SK-N-SH treated with all-trans-retinoic acid at 6 μM for 48 hours (cell line): ENCODE results near the gene BEND5.

Experiments
- ATAC-seq: fragments of 200-7000 bp; cut with Tn5 transposase; 3 replicates; pipeline ENCODE4 v1.9.1; 2020; ENCODE audit warnings: mild to moderate bottlenecking, moderate library complexity
- ARNTL ChIP-seq: fragments of 450-650 bp; formaldehyde crosslinking; IDR thresholded peaks from 2 replicates; pipeline ENCODE4 v1.5.0; 2020; ENCODE audit warnings: low read depth, mild to moderate bottlenecking, moderate library complexity, borderline replicate concordance
- BACH2 ChIP-seq: fragments of 250-450 bp; sonication (Bioruptor Pico); IDR thresholded peaks from 2 replicates; pipeline ENCODE4 v1.9.0; 2021; ENCODE audit warnings: mild to moderate bottlenecking, borderline replicate concordance
- CREB5 ChIP-seq: fragments of 250-450 bp; sonication (Bioruptor Pico); IDR thresholded peaks from 2 replicates; pipeline ENCODE4 v1.5.1; 2020; ENCODE audit warnings: low read depth, mild to moderate bottlenecking, moderate library complexity
- CSDC2 ChIP-seq: fragments of 250-450 bp; sonication (Bioruptor Pico); IDR thresholded peaks from 2 replicates; pipeline ENCODE4 v1.5.0; 2020; ENCODE audit warnings: mild to moderate bottlenecking, moderate library complexity
- CSRNP3 ChIP-seq: fragments of 250-450 bp; sonication (Bioruptor Pico); IDR thresholded peaks from 2 replicates; pipeline ENCODE4 v1.5.1; 2021; ENCODE audit warnings: mild to moderate bottlenecking, moderate library complexity
- ESRRG ChIP-seq: fragments of 250-450 bp; sonication (Bioruptor Pico); IDR thresholded peaks from 2 replicates; pipeline ENCODE4 v1.6.1; 2021; ENCODE audit warnings: mild to moderate bottlenecking
- GLIS3 ChIP-seq: fragments of 250-450 bp; sonication (Bioruptor Pico); IDR thresholded peaks from 2 replicates; pipeline ENCODE4 v1.5.0; 2020; ENCODE audit warnings: mild to moderate bottlenecking, moderate library complexity
- ISL1 ChIP-seq: fragments of 250-450 bp; sonication (Bioruptor Pico); IDR thresholded peaks from 2 replicates; pipeline ENCODE4 v2.1.2; 2022; ENCODE audit warnings: mild to moderate bottlenecking, moderate library complexity
- OSR1 ChIP-seq: fragments of 250-450 bp; sonication (Bioruptor Pico); IDR thresholded peaks from 2 replicates; pipeline ENCODE4 v1.8.0; 2022; ENCODE audit warnings: moderate library complexity, mild to moderate bottlenecking, inconsistent platforms
- PATZ1 ChIP-seq: fragments of 250-450 bp; sonication (Bioruptor Pico); IDR thresholded peaks from 2 replicates; pipeline ENCODE4 v1.8.0; 2020; ENCODE audit warnings: mild to moderate bottlenecking, moderate library complexity, borderline replicate concordance
- POU6F1 ChIP-seq: fragments of 250-450 bp; sonication (Bioruptor Pico); IDR thresholded peaks from 2 replicates; pipeline ENCODE4 v1.8.0; 2021; ENCODE audit warnings: low read depth, mild to moderate bottlenecking, moderate library complexity, borderline replicate concordance
- PPARA ChIP-seq: fragments of 250-450 bp; sonication (Bioruptor Pico); IDR thresholded peaks from 2 replicates; pipeline ENCODE4 v1.5.0; 2020; ENCODE audit warnings: mild to moderate bottlenecking, borderline replicate concordance
- RARB ChIP-seq: fragments of 250-450 bp; sonication (Bioruptor Pico); IDR thresholded peaks from 2 replicates; pipeline ENCODE4 v1.8.0; 2021; ENCODE audit warnings: mild to moderate bottlenecking, moderate library complexity
- SNAI2 ChIP-seq: fragments of 250-450 bp; sonication (Bioruptor Pico); IDR thresholded peaks from 2 replicates; pipeline ENCODE4 v1.5.0; 2020; ENCODE audit warnings: mild to moderate bottlenecking, moderate library complexity
- TCF4 ChIP-seq: fragments of 250-450 bp; sonication (Bioruptor Pico); IDR thresholded peaks from 2 replicates; pipeline ENCODE4 v1.8.0; 2021; ENCODE audit warnings: mild to moderate bottlenecking, moderate library complexity, borderline replicate concordance
- TOX ChIP-seq: fragments of 250-450 bp; sonication (Bioruptor Pico); IDR thresholded peaks from 2 replicates; pipeline ENCODE4 v1.8.0; 2021; ENCODE audit warnings: mild to moderate bottlenecking, moderate library complexity, borderline replicate concordance
- TSHZ2 ChIP-seq: fragments of 250-450 bp; sonication (Bioruptor Pico); IDR thresholded peaks from 2 replicates; pipeline ENCODE4 v1.5.0; 2020; ENCODE audit warnings: mild to moderate bottlenecking, moderate library complexity
- ZC3H10 ChIP-seq: fragments of 250-450 bp; sonication (Bioruptor Pico); IDR thresholded peaks from 2 replicates; pipeline ENCODE4 v1.5.1; 2021; ENCODE audit warnings: mild to moderate bottlenecking, moderate library complexity
- ZFP3 ChIP-seq: fragments of 250-450 bp; sonication (Bioruptor Pico); IDR thresholded peaks from 2 replicates; pipeline ENCODE4 v1.5.0; 2020; ENCODE audit warnings: mild to moderate bottlenecking, moderate library complexity
- ZFP30 ChIP-seq: fragments of 450-650 bp; formaldehyde crosslinking; IDR thresholded peaks from 2 replicates; pipeline ENCODE4 v1.5.0; 2022; ENCODE audit warnings: mild to moderate bottlenecking, moderate library complexity
- ZNF565 ChIP-seq: fragments of 450-650 bp; formaldehyde crosslinking; conservative IDR thresholded peaks from 2 replicates; pipeline ENCODE4 v1.5.0; 2020; ENCODE audit warnings: low read depth, mild to moderate bottlenecking, moderate library complexity
- ZNF70 ChIP-seq: fragments of 450-650 bp; formaldehyde crosslinking; IDR thresholded peaks from 2 replicates; pipeline ENCODE4 v1.5.0; 2020; ENCODE audit warnings: mild to moderate bottlenecking, moderate library complexity
- ZNF8 ChIP-seq: fragments of 450-650 bp; formaldehyde crosslinking; IDR thresholded peaks from 2 replicates; pipeline ENCODE4 v1.5.0; 2020; ENCODE audit warnings: mild to moderate bottlenecking, moderate library complexity

Gene BEND5

GRCh38 chr1:48820491-48820890 is 43.8 kb upstream of the BEND5 start:
- no peak for TF ChIP-seq ZFP30 (CRISPR knock-in tag)
- no peak for TF ChIP-seq OSR1
- TF ChIP-seq ESRRG (CRISPR knock-in tag), result no peak
- TF ChIP-seq CSRNP3, result no peak
- no peak for TF ChIP-seq SNAI2 (CRISPR knock-in tag)
- TF ChIP-seq CSDC2 (CRISPR knock-in tag), result no peak
- TF ChIP-seq PPARA (CRISPR knock-in tag), result no peak
- TF ChIP-seq PATZ1, result no peak
- no peak for TF ChIP-seq POU6F1
- no peak for TF ChIP-seq GLIS3 (CRISPR knock-in tag)
- TF ChIP-seq CREB5 (CRISPR knock-in tag), result no peak
- TF ChIP-seq ZNF8, result no peak
- no peak for TF ChIP-seq ZNF565 (CRISPR knock-in tag)
- no peak for TF ChIP-seq TOX (CRISPR knock-in tag)
- no peak for TF ChIP-seq TSHZ2 (CRISPR knock-in tag)
- TF ChIP-seq ARNTL (CRISPR knock-in tag), result no peak
- TF ChIP-seq BACH2 (CRISPR knock-in tag), result no peak
- TF ChIP-seq ZC3H10, result no peak
- TF ChIP-seq TCF4, result no peak
- TF ChIP-seq ZNF70, result no peak
- no peak for ATAC-seq

- TF ChIP-seq CREB5 (CRISPR knock-in tag) (no peak), ZFP30 (CRISPR knock-in tag) (no peak), OSR1 (no peak), TOX (CRISPR knock-in tag) (no peak), ZNF565 (CRISPR knock-in tag) (no peak), RARB (CRISPR knock-in tag) (no peak), ISL1 (CRISPR knock-in tag) (no peak), ESRRG (CRISPR knock-in tag) (no peak), SNAI2 (CRISPR knock-in tag) (no peak), POU6F1 (no peak), ZNF70 (no peak), ZFP3 (CRISPR knock-in tag) (no peak), BACH2 (CRISPR knock-in tag) (no peak), TSHZ2 (CRISPR knock-in tag) (no peak), GLIS3 (CRISPR knock-in tag) (no peak), ZC3H10 (no peak), TCF4 (no peak)
- TF ChIP-seq, all 23 proteins: peak for 0
Observed at GRCh38 chr1:48817505-48818114, 40.9 kb upstream of the BEND5 start.

More at GRCh38 chr1:48817505-48818114, 40.9 kb upstream of the BEND5 start:
- peak; percentile 100 for ATAC-seq
